ENCODE data around the gene SPATA13. TPM values are rescaled to one million over a fixed set of nuclear protein-coding genes. Genes with fewer than 3 reads are reported as not detected.
"Not testable (repeated sequence)": the region's sequence is repeated elsewhere in the genome, so short reads cannot be mapped to it uniquely, and the experiment has no call there.

Gene SPATA13
- polyA plus RNA-seq, 4 donors, result 4.0 to 65.8 (median 56.8) TPM

DNA sequence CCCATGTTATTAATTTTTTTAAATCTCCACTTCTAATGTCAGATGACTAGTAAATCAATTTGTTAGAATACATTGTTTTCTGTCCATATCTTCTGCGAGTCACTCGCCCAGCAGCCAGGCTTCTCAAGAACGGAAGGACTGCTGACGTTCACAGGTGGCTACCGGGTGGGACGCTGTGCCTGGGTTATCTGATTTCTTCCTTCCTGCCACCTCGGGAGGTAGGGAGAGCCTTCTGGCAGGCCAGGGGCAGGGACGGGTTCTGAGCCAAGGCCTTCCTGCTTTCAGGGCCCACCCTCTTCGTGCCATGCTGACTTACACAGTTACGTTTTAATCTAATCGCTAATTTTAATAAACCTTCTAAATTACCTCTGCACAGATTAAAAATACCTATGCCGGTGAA lies 140.9 kb downstream of the SPATA13 start:
- no peak for DNase-seq (ENCODE audit: low read depth in 4 of 4, low spot score in 3 of 4)

DNA sequence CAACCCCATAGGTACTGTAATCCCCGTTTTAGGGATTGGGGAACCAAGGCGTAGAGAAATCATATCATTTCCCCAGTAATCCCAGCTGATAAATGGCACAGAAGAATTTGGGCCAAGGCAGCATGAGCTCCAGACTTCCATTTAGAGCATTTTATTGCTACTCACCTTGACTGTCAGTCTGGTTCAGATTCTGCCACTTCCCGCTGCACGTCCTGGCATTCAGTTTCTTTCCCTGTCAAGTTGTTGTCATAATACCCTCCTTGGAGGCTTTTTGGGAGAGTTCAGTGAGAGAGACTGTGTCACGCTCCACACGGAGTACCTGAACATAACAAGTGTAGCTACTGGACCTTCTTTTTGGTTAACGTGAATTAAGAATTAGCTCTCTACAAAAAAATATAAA lies 141.4 kb downstream of the SPATA13 start:
- no peak for DNase-seq (ENCODE audit: low read depth in 4 of 4, low spot score in 3 of 4)

- DNase-seq (ENCODE audit: low read depth in 4 of 4, low spot score in 3 of 4), result no peak
Measured at GRCh38 chr13:24304620-24305019, 144.1 kb downstream of the SPATA13 start.

- no peak for DNase-seq (ENCODE audit: low read depth in 4 of 4, low spot score in 3 of 4)
Measured at GRCh38 chr13:24306632-24307031, 146.1 kb downstream of the SPATA13 start.

DNA sequence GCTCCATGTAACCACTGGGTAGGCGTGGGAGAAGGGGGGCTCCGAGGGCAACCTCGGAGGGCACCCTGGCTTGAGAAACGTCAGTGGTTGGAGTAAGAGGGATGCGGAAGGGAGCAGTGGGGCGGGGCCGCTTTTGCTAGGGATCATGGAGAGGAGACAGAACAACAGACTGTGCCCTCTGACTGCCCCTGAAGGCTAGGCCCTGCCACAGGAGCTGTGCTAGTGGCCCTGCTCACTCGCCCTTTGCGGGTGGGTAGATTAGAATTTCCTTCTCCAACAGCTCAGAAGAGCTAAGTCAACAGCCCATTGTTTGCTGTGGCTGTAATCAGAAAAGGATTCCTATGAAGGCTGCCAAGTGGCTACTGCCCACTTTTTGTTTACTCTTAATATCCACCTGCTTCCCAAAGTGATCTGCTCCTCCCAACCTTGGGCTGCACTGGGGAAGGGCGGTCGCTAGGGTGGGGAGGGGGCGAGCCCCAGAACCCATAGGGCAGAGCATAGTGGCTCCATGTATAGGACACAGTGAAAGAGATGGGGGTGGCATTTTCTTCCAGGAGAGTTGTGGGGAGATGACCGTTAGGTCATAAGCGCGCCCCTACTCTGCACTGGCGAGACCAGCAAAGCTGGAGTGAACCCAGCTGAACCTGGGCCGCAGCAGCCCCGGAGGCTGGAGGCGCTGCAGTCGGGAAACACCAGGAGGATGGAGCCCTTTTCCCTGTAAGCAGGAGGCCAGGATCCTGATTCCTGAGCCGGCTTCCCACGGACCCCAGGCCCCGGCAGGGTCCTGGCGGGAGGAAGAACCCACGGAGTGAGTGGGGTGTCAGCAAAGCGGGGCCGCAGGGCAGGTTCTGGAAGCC lies 146.9 kb downstream of the SPATA13 start:
- no peak for DNase-seq (ENCODE audit: low read depth in 4 of 4, low spot score in 3 of 4)

DNA sequence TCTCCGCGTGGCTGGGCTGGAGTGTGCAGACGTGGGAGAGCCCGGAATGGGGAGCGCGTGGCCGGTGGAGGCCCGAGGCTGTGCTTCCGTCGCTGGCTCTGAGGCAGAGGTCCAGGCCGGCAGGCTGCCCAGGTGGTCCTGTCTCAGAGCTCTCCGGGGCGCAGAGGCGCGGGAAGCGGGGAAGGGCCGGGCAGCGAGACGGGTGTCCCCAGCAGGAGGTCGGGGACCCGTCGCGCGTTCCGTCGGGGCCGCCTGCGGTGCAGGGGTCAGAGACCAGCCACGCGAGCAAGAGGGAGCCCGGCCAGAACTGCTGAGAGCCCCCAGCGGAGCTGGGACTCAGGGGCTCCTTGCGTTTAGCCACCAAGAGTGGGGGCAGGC lies 147.5 kb downstream of the SPATA13 start:
- no peak for DNase-seq (ENCODE audit: low read depth in 4 of 4, low spot score in 3 of 4)

DNA sequence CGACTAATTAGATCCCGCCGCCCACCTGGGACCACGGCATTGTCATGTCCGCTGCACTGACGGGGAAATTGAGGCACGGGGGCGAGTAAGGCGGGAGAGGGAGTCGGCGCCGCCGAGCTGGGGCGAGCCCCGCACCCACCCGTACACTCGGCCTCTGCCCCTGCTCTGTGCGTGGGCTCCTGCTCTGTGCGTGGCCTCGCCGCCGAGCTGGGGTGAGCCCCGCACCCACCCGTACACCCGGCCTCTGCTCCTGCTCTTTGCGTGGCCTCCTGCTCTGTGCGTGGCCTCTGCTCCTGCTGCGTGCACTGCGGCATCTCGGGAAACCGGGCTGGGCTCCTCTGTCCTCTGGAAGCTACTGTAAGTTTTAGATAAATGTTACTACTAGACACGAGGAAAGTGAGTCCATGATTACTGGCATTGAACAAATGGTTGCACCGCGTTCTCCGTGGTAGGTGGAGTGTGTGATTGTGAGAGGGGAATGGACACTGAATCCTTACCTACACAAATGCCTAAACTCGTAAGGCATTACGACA lies 148.0 kb downstream of the SPATA13 start:
- DNase-seq (ENCODE audit: low read depth in 4 of 4, low spot score in 3 of 4), result no peak

- not testable (repeated sequence) for DNase-seq (ENCODE audit: low read depth in 4 of 4, low spot score in 3 of 4)
Measured at GRCh38 chr13:24309300-24309699, 148.8 kb downstream of the SPATA13 start, which contains the start of gene C1QTNF9. C1QTNF9 (plus strand) TSS chr13:24309580; CDS start chr13:24316004, 6,424 bp downstream.

DNA sequence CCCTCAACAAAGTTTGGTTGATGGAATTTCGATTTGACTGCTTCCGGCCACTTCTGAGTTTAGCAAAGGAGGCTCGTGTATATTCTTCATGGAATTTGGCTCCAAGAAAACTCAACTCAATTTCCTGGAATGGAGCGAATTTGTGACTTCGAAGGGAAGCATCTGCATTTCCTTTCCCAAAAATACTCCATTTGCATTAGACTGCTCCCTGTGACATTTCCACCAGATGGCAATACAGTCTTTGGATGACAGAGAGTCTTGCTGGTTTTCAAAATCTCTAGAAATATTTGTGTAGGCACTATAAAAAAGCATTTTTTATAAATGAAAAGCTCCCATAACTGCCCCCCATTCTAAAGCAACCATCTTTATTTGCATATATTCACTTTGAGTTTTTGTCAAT lies 152.9 kb downstream of the SPATA13 start:
- no peak for DNase-seq (ENCODE audit: low read depth in 4 of 4, low spot score in 3 of 4)

DNA sequence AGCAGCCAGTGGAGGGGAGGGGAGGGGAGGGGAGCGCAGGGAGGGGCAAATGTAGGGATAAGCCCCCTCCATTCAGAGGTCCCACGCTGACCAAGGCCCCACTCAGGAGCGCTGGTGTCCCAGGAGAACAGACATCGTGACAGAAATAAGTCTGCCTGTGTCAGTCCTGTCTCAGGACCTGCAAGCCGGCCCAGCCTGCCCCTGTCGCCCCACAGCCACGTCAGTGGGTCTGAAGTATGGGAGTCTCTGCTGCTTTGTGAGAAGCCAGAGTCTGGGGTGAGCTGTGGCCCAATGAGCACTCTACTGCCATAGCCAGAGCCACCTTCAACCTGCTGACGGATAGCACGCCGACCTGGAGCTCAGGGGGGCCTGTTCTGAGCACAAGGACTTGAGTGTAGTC lies 157.3 kb downstream of the SPATA13 start:
- DNase-seq (ENCODE audit: low read depth in 4 of 4, low spot score in 3 of 4), result not testable (repeated sequence)

- not testable (repeated sequence) for DNase-seq (ENCODE audit: low read depth in 4 of 4, low spot score in 3 of 4)
Measured at GRCh38 chr13:24318878-24319277, 158.4 kb downstream of the SPATA13 start.

GRCh38 chr13:24319641-24320040 lies 159.1 kb downstream of the SPATA13 start:
- DNase-seq (ENCODE audit: low read depth in 4 of 4, low spot score in 3 of 4), result not testable (repeated sequence)

- not testable (repeated sequence) for DNase-seq (ENCODE audit: low read depth in 4 of 4, low spot score in 3 of 4)
Measured at GRCh38 chr13:24321416-24321815, 160.9 kb downstream of the SPATA13 start.

DNA sequence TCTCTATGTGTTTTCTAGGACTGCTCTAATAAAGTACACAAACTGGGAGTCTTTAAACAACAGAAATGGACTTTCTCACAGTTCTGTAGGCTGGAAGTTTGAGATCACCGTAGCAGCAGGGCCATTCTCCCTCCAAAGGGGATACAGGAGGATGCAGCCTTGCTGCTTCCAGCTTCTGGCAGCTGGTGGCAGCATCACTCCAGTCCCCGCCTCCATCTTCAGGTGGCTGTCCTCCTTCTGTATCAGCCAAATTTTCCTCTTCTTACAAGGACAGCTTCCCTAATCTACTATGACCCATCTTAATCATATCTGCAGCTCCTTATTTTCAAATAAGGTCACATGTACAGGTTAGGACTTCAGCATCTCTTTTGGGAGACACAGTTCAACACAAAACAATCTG lies 161.9 kb downstream of the SPATA13 start:
- DNase-seq (ENCODE audit: low read depth in 4 of 4, low spot score in 3 of 4), result not testable (repeated sequence)

- DNase-seq (ENCODE audit: low read depth in 4 of 4, low spot score in 3 of 4), result no peak
Measured at GRCh38 chr13:24323036-24323738, 162.7 kb downstream of the SPATA13 start.

DNA sequence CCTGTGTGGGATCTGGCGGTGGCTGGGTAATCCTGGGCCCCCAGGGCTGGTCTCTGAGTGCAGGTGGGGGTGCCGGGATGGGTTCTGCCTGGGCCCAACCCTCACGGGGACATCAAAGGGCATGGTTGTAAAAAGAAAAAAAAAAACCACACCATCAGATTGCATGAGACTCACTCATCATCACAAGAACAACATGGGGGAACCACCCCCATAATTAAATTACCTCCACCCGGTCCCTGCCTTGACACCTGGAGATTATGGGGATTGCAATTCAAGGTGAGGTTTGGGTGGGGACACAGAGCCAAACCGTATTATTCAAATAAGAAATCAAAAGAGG lies 163.2 kb downstream of the SPATA13 start:
- DNase-seq (ENCODE audit: low read depth in 4 of 4, low spot score in 3 of 4), result no peak

DNA sequence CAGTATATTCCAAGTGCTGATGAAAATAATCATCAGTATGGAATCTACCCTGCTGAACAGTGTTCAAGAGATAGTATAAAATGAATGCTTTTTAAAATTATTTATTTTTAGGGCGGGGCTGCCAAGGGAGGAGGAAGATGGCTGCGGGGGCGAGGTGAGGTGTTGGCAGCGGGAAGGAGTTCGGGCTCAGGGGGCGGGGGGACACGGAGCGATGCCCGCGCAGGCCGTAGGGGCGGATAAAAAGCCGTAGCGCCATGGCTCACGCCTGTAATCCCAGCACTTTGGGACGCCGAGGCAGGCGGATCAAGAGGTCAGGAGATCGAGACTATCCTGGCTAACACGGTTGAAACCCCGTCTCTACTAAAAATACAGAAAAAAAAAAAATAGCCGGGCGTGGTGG lies 167.1 kb downstream of the SPATA13 start:
- not testable (repeated sequence) for DNase-seq (ENCODE audit: low read depth in 4 of 4, low spot score in 3 of 4)

GRCh38 chr13:24328145-24328544 lies 167.6 kb downstream of the SPATA13 start:
- peak in 1 of 4 donors; percentile 11 for DNase-seq (ENCODE audit: low read depth in 4 of 4, low spot score in 3 of 4)

DNA sequence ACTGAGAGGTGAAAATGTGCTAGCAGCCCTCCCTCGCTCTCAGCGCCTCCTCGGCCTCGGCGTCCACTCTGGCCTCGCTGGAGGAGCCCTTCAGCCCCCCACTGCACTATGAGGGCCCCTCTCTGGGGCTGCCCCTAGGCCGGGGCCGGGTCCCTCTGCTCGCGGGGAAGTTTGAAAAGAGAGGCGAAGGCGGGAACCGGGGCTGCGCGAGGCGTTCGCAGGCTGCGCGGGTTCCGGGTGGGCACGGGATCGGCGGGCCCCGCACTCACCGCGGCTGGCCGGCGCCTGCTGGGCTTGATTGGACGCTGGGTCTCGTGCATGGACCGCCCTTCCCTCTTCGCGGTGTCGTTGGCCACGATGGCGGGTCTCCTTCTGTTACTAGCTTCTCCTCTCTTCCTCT lies 178.2 kb downstream of the SPATA13 start:
- DNase-seq (ENCODE audit: low read depth in 4 of 4, low spot score in 3 of 4), result no peak

GRCh38 chr13:24339937-24340607 lies 179.6 kb downstream of the SPATA13 start:
- no peak for DNase-seq (ENCODE audit: low read depth in 4 of 4, low spot score in 3 of 4)

DNA sequence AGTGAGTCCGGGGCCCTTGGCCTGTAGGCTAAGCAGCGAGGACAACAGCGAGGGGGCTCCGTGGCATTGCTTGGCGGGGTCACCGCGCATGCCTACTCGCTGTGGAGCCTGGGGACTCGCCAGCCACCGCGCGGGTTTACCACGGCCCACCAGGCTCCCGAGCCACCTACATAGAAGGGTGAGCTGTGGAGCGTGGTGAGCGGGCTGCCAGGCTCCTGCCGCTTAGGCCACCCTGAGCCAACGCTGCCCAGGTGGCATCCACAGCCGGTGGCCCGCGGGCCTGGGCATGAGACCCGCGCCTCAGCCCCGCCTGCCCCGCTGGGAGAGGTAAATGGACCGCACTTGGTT lies 180.1 kb downstream of the SPATA13 start:
- no peak for DNase-seq (ENCODE audit: low read depth in 4 of 4, low spot score in 3 of 4)

Data from left renal pelvis (tissue), 4 donors.